Mucosa of rectum (tissue), 2 donors: ENCODE measurements around the gene DTX4.

Experiments
- H3K27ac ChIP-seq, 2 donors: one replicate each; pipeline ENCODE4 v1.7.0; 2013; ENCODE audit warnings: inconsistent platforms in 2 of 2, low read depth in 2 of 2, low read length in 2 of 2
- H3K27me3 ChIP-seq, 2 donors: one replicate each; pipeline ENCODE4 v1.7.0; 2013; ENCODE audit warnings: low read length in 2 of 2; ENCODE audit not compliant: control insufficient read depth in 2 of 2, insufficient read depth in 2 of 2
- H3K36me3 ChIP-seq, 2 donors: one replicate each; pipeline ENCODE4 v1.7.0; 2013; ENCODE audit warnings: low read length in 2 of 2; ENCODE audit not compliant: control insufficient read depth in 2 of 2, insufficient read depth in 2 of 2
- H3K4me1 ChIP-seq, 2 donors: one replicate each; pipeline ENCODE4 v1.7.0; 2013; ENCODE audit warnings: low read length in 2 of 2, mild to moderate bottlenecking in 1 of 2; ENCODE audit not compliant: control insufficient read depth in 2 of 2, insufficient read depth in 2 of 2
- H3K4me3 ChIP-seq, 2 donors: one replicate each; pipeline ENCODE4 v1.7.0; 2013; ENCODE audit warnings: low read length in 2 of 2
- H3K9ac ChIP-seq, 2 donors: one replicate each; pipeline ENCODE4 v1.7.0; 2013; ENCODE audit warnings: low read length in 2 of 2, low read depth in 1 of 2, mild to moderate bottlenecking in 1 of 2
- H3K9me3 ChIP-seq, 2 donors: one replicate each; pipeline ENCODE4 v1.7.0; 2013; ENCODE audit warnings: low read length in 2 of 2; ENCODE audit not compliant: control insufficient read depth in 2 of 2
- donor health status: healthy.
- donor health status: Normal muscosa, but diverticular disease.

DTX4 gene

GRCh38 chr11:59189986-59190385 is 18.1 kb downstream of the DTX4 start:
- H3K27ac ChIP-seq = peak overlapping the region; percentile 38 to 72
- H3K27me3 ChIP-seq = no peaks in the 10 kb centered on the region
- H3K36me3 ChIP-seq = peaks cover 43 to 56% of the 10 kb centered on the region in 2 donors
- H3K4me3 ChIP-seq = no peak overlapping the region
- peaks cover 54 to 67% of the 10 kb centered on the region in 2 donors for H3K4me1 ChIP-seq
- no peaks in the 10 kb centered on the region for H3K9me3 ChIP-seq
- peak overlapping the region in 1 of 2 donors; percentile 21 for H3K9ac ChIP-seq

GRCh38 chr11:59191095-59191494 is 19.2 kb downstream of the DTX4 start:
- no peak overlapping the region for H3K9ac ChIP-seq
- H3K27me3 ChIP-seq = no peaks in the 10 kb centered on the region
- peak overlapping the region in 1 of 2 donors; percentile 72 for H3K27ac ChIP-seq
- H3K9me3 ChIP-seq = no peaks in the 10 kb centered on the region
- H3K36me3 ChIP-seq = peaks cover 54 to 66% of the 10 kb centered on the region in 2 donors
- peaks cover 45 to 56% of the 10 kb centered on the region in 2 donors for H3K4me1 ChIP-seq
- H3K4me3 ChIP-seq = no peak overlapping the region

GRCh38 chr11:59191890-59192289 is 20.0 kb downstream of the DTX4 start:
- Histone ChIP-seq H3K36me3 (peaks cover 62 to 73% of the 10 kb centered on the region in 2 donors), H3K27me3 (no peaks in the 10 kb centered on the region), H3K9me3 (no peaks in the 10 kb centered on the region), H3K9ac (no peak overlapping the region), H3K4me1 (peaks cover 38 to 48% of the 10 kb centered on the region in 2 donors), H3K4me3 (no peak overlapping the region), H3K27ac (peak overlapping the region in 1 of 2 donors; percentile 72)

- Histone ChIP-seq H3K27ac (peak overlapping the region in 1 of 2 donors; percentile 72), H3K4me3 (no peak overlapping the region)
Observed at GRCh38 chr11:59192446-59193020, 20.6 kb downstream of the DTX4 start.

GRCh38 chr11:59193587-59194130 is 21.7 kb downstream of the DTX4 start:
- H3K9me3 ChIP-seq = no peaks in the 10 kb centered on the region
- no peaks in the 10 kb centered on the region for H3K27me3 ChIP-seq
- H3K4me1 ChIP-seq = peaks cover 22 to 35% of the 10 kb centered on the region in 2 donors
- H3K9ac ChIP-seq = no peak overlapping the region
- H3K36me3 ChIP-seq = peaks cover 69 to 75% of the 10 kb centered on the region in 2 donors
- no peak overlapping the region for H3K4me3 ChIP-seq
- no peak overlapping the region for H3K27ac ChIP-seq

More at GRCh38 chr11:59192446-59193020, 20.6 kb downstream of the DTX4 start:
- H3K9ac ChIP-seq = no peak overlapping the region
- H3K9me3 ChIP-seq = no peaks in the 10 kb centered on the region
- peaks cover 32 to 44% of the 10 kb centered on the region in 2 donors for H3K4me1 ChIP-seq
- no peaks in the 10 kb centered on the region for H3K27me3 ChIP-seq
- peaks cover 64 to 73% of the 10 kb centered on the region in 2 donors for H3K36me3 ChIP-seq

GRCh38 chr11:59195586-59195985 is 23.7 kb downstream of the DTX4 start:
- Histone ChIP-seq H3K4me1 (peaks cover 6 to 17% of the 10 kb centered on the region in 2 donors), H3K27ac (no peak overlapping the region), H3K36me3 (peaks cover 67 to 70% of the 10 kb centered on the region in 2 donors)

GRCh38 chr11:59196777-59197176 is 24.8 kb downstream of the DTX4 start:
- no peak overlapping the region for H3K4me3 ChIP-seq
- H3K27ac ChIP-seq = no peak overlapping the region
- H3K36me3 ChIP-seq = peaks cover 64 to 74% of the 10 kb centered on the region in 2 donors
- H3K9ac ChIP-seq = no peak overlapping the region
- H3K9me3 ChIP-seq = no peaks in the 10 kb centered on the region
- peaks cover 7% of the 10 kb centered on the region in 2 donors for H3K4me1 ChIP-seq
- no peaks in the 10 kb centered on the region for H3K27me3 ChIP-seq

More at GRCh38 chr11:59195586-59195985, 23.7 kb downstream of the DTX4 start:
- Histone ChIP-seq H3K9ac (no peak overlapping the region), H3K27me3 (no peaks in the 10 kb centered on the region), H3K9me3 (no peaks in the 10 kb centered on the region), H3K4me3 (no peak overlapping the region)

GRCh38 chr11:59197991-59198390 is 26.1 kb downstream of the DTX4 start:
- H3K9ac ChIP-seq = no peak overlapping the region
- peaks cover 6 to 7% of the 10 kb centered on the region in 2 donors for H3K4me1 ChIP-seq
- no peaks in the 10 kb centered on the region for H3K9me3 ChIP-seq
- no peak overlapping the region for H3K4me3 ChIP-seq
- no peak overlapping the region for H3K27ac ChIP-seq
- H3K36me3 ChIP-seq = peaks cover 65 to 73% of the 10 kb centered on the region in 2 donors
- no peaks in the 10 kb centered on the region for H3K27me3 ChIP-seq

- no peaks in the 10 kb centered on the region for H3K9me3 ChIP-seq
- H3K4me3 ChIP-seq = no peak overlapping the region
- H3K27ac ChIP-seq = no peak overlapping the region
- peaks cover 6 to 7% of the 10 kb centered on the region in 2 donors for H3K4me1 ChIP-seq
- no peaks in the 10 kb centered on the region for H3K27me3 ChIP-seq
- H3K36me3 ChIP-seq = peaks cover 60 to 74% of the 10 kb centered on the region in 2 donors
- no peak overlapping the region for H3K9ac ChIP-seq
Observed at GRCh38 chr11:59198726-59199125, 26.8 kb downstream of the DTX4 start.

GRCh38 chr11:59199546-59200422 is 27.9 kb downstream of the DTX4 start:
- Histone ChIP-seq H3K9me3 (no peaks in the 10 kb centered on the region), H3K4me1 (peaks cover 6 to 7% of the 10 kb centered on the region in 2 donors), H3K27ac (no peak overlapping the region), H3K27me3 (no peaks in the 10 kb centered on the region), H3K9ac (no peak overlapping the region), H3K36me3 (peaks cover 58 to 74% of the 10 kb centered on the region in 2 donors), H3K4me3 (no peak overlapping the region)
